Mucosa of rectum (tissue), 2 donors: ENCODE measurements around the gene CENPP.
"Not testable (repeated sequence)": the region's sequence is repeated elsewhere in the genome, so short reads cannot be mapped to it uniquely, and the experiment has no call there.

Source experiments
- H3K27ac ChIP-seq, 2 donors: one replicate each; pipeline ENCODE4 v1.7.0; 2013; ENCODE audit warnings: inconsistent platforms in 2 of 2, low read depth in 2 of 2, low read length in 2 of 2
- H3K27me3 ChIP-seq, 2 donors: one replicate each; pipeline ENCODE4 v1.7.0; 2013; ENCODE audit warnings: low read length in 2 of 2; ENCODE audit not compliant: control insufficient read depth in 2 of 2, insufficient read depth in 2 of 2
- H3K36me3 ChIP-seq, 2 donors: one replicate each; pipeline ENCODE4 v1.7.0; 2013; ENCODE audit warnings: low read length in 2 of 2; ENCODE audit not compliant: control insufficient read depth in 2 of 2, insufficient read depth in 2 of 2
- H3K4me1 ChIP-seq, 2 donors: one replicate each; pipeline ENCODE4 v1.7.0; 2013; ENCODE audit warnings: low read length in 2 of 2, mild to moderate bottlenecking in 1 of 2; ENCODE audit not compliant: control insufficient read depth in 2 of 2, insufficient read depth in 2 of 2
- H3K4me3 ChIP-seq, 2 donors: one replicate each; pipeline ENCODE4 v1.7.0; 2013; ENCODE audit warnings: low read length in 2 of 2
- H3K9ac ChIP-seq, 2 donors: one replicate each; pipeline ENCODE4 v1.7.0; 2013; ENCODE audit warnings: low read length in 2 of 2, low read depth in 1 of 2, mild to moderate bottlenecking in 1 of 2
- H3K9me3 ChIP-seq, 2 donors: one replicate each; pipeline ENCODE4 v1.7.0; 2013; ENCODE audit warnings: low read length in 2 of 2; ENCODE audit not compliant: control insufficient read depth in 2 of 2
- donor health status: healthy.
- donor health status: Normal muscosa, but diverticular disease.

Gene CENPP

DNA sequence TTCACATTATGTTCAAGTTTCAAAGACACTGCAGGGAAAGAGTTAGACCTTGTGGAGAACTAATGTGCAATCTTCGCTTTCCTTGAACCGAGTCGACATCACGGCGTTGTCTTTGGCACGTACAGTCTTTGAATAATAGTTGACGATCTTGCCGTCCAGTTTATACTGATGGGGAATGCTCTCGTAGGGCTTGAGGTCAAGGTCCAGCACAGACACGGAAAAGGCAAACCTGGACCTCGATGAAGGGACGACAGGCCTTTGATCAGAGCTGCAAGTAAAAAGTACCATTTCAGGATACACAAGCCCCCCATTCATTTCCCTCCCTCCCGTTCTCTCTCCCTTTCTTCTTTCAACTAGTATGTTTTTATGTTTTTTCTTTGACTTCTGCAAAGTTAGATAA lies 290.0 kb downstream of the CENPP start:
- Histone ChIP-seq H3K27me3 (no peaks in the 10 kb centered on the region), H3K4me1 (no peaks in the 10 kb centered on the region), H3K9ac (no peak overlapping the region), H3K27ac (no peak overlapping the region), H3K36me3 (peaks cover 25 to 40% of the 10 kb centered on the region in 2 donors), H3K9me3 (no peaks in the 10 kb centered on the region), H3K4me3 (no peak overlapping the region)

GRCh38 chr9:92616199-92616641 lies 290.5 kb downstream of the CENPP start:
- Histone ChIP-seq H3K27me3 (no peaks in the 10 kb centered on the region), H3K9ac (no peak overlapping the region), H3K4me3 (no peak overlapping the region), H3K9me3 (no peaks in the 10 kb centered on the region), H3K4me1 (no peaks in the 10 kb centered on the region), H3K27ac (peak overlapping the region; percentile 18 to 19), H3K36me3 (peaks cover 25 to 40% of the 10 kb centered on the region in 2 donors)

GRCh38 chr9:92616655-92617111 lies 290.9 kb downstream of the CENPP start:
- Histone ChIP-seq H3K9ac (no peak overlapping the region), H3K36me3 (peaks cover 25 to 38% of the 10 kb centered on the region in 2 donors), H3K4me3 (no peak overlapping the region), H3K27me3 (no peaks in the 10 kb centered on the region), H3K27ac (peak overlapping the region; percentile 18 to 19), H3K9me3 (no peaks in the 10 kb centered on the region), H3K4me1 (no peaks in the 10 kb centered on the region)

- no peaks in the 10 kb centered on the region for H3K9me3 ChIP-seq
- H3K36me3 ChIP-seq = peaks cover 21 to 32% of the 10 kb centered on the region in 2 donors
- no peak overlapping the region for H3K4me3 ChIP-seq
- H3K4me1 ChIP-seq = no peaks in the 10 kb centered on the region
- H3K27me3 ChIP-seq = no peaks in the 10 kb centered on the region
- no peak overlapping the region for H3K9ac ChIP-seq
- peak overlapping the region; percentile 18 to 19 for H3K27ac ChIP-seq
Observed at GRCh38 chr9:92617195-92617813, 291.6 kb downstream of the CENPP start.

DNA sequence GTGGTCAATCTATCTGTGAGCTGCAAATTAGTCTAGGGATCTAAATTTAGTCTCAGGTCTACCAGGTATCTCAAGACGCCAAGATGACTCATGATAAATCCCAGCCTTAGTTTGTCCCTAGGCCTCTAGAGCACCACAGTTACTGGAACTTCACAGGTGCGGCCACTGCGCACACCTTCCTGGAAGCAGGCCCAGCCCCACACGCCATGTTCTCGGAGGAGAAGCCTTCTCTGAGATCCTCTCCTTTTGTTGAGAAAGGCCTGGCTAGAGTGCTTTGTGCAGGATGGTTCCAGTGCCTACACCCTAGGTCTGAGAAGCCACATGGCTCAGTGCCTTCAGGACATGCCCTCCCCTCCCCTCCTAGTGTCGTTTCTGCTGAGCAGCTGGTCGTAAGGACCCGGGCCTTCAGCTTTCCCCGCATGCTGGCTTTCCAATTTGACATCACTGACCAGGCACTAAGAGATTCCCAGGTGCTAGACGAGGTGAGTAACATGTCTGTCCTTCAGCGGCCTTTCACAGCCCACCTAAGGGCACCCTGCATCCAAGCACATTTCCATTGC lies 292.3 kb downstream of the CENPP start:
- H3K4me3 ChIP-seq = no peak overlapping the region
- no peaks in the 10 kb centered on the region for H3K4me1 ChIP-seq
- H3K27ac ChIP-seq = peak overlapping the region in 1 of 2 donors; percentile 26
- peaks cover 16 to 31% of the 10 kb centered on the region in 2 donors for H3K36me3 ChIP-seq
- H3K9me3 ChIP-seq = no peaks in the 10 kb centered on the region
- no peak overlapping the region for H3K9ac ChIP-seq
- no peaks in the 10 kb centered on the region for H3K27me3 ChIP-seq

- Histone ChIP-seq H3K36me3 (peaks cover 9 to 24% of the 10 kb centered on the region in 2 donors), H3K27ac (no peak overlapping the region), H3K4me3 (no peak overlapping the region), H3K9me3 (no peaks in the 10 kb centered on the region), H3K4me1 (no peaks in the 10 kb centered on the region), H3K9ac (no peak overlapping the region), H3K27me3 (no peaks in the 10 kb centered on the region)
Observed at GRCh38 chr9:92618633-92619225, 293.0 kb downstream of the CENPP start.

- Histone ChIP-seq H3K27me3 (no peaks in the 10 kb centered on the region), H3K9me3 (no peaks in the 10 kb centered on the region), H3K4me1 (no peaks in the 10 kb centered on the region), H3K36me3 (peaks cover 6 to 23% of the 10 kb centered on the region in 2 donors), H3K4me3 (no peak overlapping the region), H3K27ac (no peak overlapping the region), H3K9ac (no peak overlapping the region)
Observed at GRCh38 chr9:92619601-92620300, 294.0 kb downstream of the CENPP start.

GRCh38 chr9:92620845-92621244 lies 295.1 kb downstream of the CENPP start:
- peaks cover 3 to 22% of the 10 kb centered on the region in 2 donors for H3K36me3 ChIP-seq

DNA sequence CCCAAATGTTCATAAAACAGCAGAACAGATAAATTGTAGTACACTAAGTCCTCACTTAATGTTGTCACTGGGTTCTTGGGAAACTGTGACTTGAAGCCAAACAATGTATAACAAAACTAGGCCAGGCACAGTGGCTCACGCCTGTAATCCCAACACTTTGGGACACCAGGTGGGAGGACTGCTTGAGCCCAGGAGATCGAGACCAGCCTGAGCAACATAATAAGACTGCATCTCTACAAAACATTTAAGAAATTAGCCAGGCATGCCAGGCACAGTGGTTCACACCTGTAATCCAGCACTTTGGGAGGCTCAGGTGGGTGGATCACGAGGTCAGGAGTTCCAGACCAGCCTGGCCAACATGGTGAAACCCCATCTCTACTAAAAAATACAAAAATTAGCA lies 298.2 kb downstream of the CENPP start:
- not testable (repeated sequence) for H3K27ac ChIP-seq, H3K4me3 ChIP-seq, H3K27me3 ChIP-seq, H3K9ac ChIP-seq, H3K9me3 ChIP-seq, H3K4me1 ChIP-seq
- H3K36me3 ChIP-seq = peaks cover 2 to 13% of the 10 kb centered on the region in 2 donors

More at GRCh38 chr9:92620845-92621244, 295.1 kb downstream of the CENPP start:
- Histone ChIP-seq H3K27me3 (no peaks in the 10 kb centered on the region), H3K27ac (no peak overlapping the region), H3K4me3 (no peak overlapping the region), H3K4me1 (no peaks in the 10 kb centered on the region), H3K9ac (no peak overlapping the region), H3K9me3 (no peaks in the 10 kb centered on the region)

GRCh38 chr9:92626484-92626883 lies 300.7 kb downstream of the CENPP start:
- Histone ChIP-seq H3K9me3 (no peaks in the 10 kb centered on the region), H3K36me3 (peaks cover 4 to 9% of the 10 kb centered on the region in 2 donors), H3K27me3 (no peaks in the 10 kb centered on the region), H3K4me1 (no peaks in the 10 kb centered on the region), H3K27ac (no peak overlapping the region), H3K9ac (no peak overlapping the region), H3K4me3 (no peak overlapping the region)
